ENCODE measurements around the gene CIDEB.

Gene CIDEB

GRCh38 chr14:24279301-24280186 lies 28.2 kb downstream of the CIDEB start:
- no peak for TF ChIP-seq TCF12 (IDR thresholded peaks at IDR 0.05; ENCODE audit: low read depth)
- TF ChIP-seq ZBTB7A (IDR thresholded peaks at IDR 0.05; ENCODE audit: low read depth) = no peak
- TF ChIP-seq TAF1 (IDR thresholded peaks at IDR 0.05; ENCODE audit: low read depth) = no peak
- 0 out of 2 replicates have a peak, but pooled peaks have one; percentile 10 for TF ChIP-seq NFIC (IDR thresholded peaks at IDR 0.05)
- TF ChIP-seq EGR1 (IDR thresholded peaks at IDR 0.05) = no peak

GRCh38 chr14:24278424-24278823 lies 29.4 kb downstream of the CIDEB start:
- TF ChIP-seq MAX (IDR thresholded peaks at IDR 0.05) (no peak), USF1 (IDR thresholded peaks at IDR 0.05) (no peak), ZBTB7A (IDR thresholded peaks at IDR 0.05; ENCODE audit: low read depth) (no peak)

- TF ChIP-seq ZBTB7A (IDR thresholded peaks at IDR 0.05; ENCODE audit: low read depth) (no peak), EGR1 (IDR thresholded peaks at IDR 0.05) (no peak), YY1 (IDR thresholded peaks at IDR 0.05; ENCODE audit: low read depth) (no peak), CREB1 (IDR thresholded peaks at IDR 0.05; ENCODE audit: low read depth) (no peak), TAF1 (IDR thresholded peaks at IDR 0.05; ENCODE audit: low read depth) (no peak), NFIC (IDR thresholded peaks at IDR 0.05) (no peak), CEBPB (IDR thresholded peaks at IDR 0.05) (no peak), RAD21 (IDR thresholded peaks at IDR 0.05; ENCODE audit: low read depth) (no peak), TCF12 (IDR thresholded peaks at IDR 0.05; ENCODE audit: low read depth) (no peak), USF1 (IDR thresholded peaks at IDR 0.05) (no peak), EP300 (IDR thresholded peaks at IDR 0.05; ENCODE audit: borderline replicate concordance) (no peak), FOXM1 (IDR thresholded peaks at IDR 0.05; ENCODE audit: borderline replicate concordance, low read depth) (no peak), MAX (IDR thresholded peaks at IDR 0.05) (no peak), REST (IDR thresholded peaks at IDR 0.05; ENCODE audit: low read depth) (no peak), TEAD4 (IDR thresholded peaks at IDR 0.05) (no peak)
These were observed 30.0 kb downstream of the CIDEB start for GRCh38 chr14:24277606-24278321.

GRCh38 chr14:24277071-24277470 lies 30.7 kb downstream of the CIDEB start:
- TF ChIP-seq EP300 (IDR thresholded peaks at IDR 0.05; ENCODE audit: borderline replicate concordance) (no peak), NFIC (IDR thresholded peaks at IDR 0.05) (no peak), TCF12 (IDR thresholded peaks at IDR 0.05; ENCODE audit: low read depth) (no peak), EGR1 (IDR thresholded peaks at IDR 0.05) (no peak), ZBTB7A (IDR thresholded peaks at IDR 0.05; ENCODE audit: low read depth) (no peak), TAF1 (IDR thresholded peaks at IDR 0.05; ENCODE audit: low read depth) (no peak), CREB1 (IDR thresholded peaks at IDR 0.05; ENCODE audit: low read depth) (no peak), YY1 (IDR thresholded peaks at IDR 0.05; ENCODE audit: low read depth) (no peak), FOXM1 (IDR thresholded peaks at IDR 0.05; ENCODE audit: borderline replicate concordance, low read depth) (no peak), TEAD4 (IDR thresholded peaks at IDR 0.05) (no peak), REST (IDR thresholded peaks at IDR 0.05; ENCODE audit: low read depth) (no peak), RAD21 (IDR thresholded peaks at IDR 0.05; ENCODE audit: low read depth) (no peak), USF1 (IDR thresholded peaks at IDR 0.05) (no peak), CEBPB (IDR thresholded peaks at IDR 0.05) (no peak), MAX (IDR thresholded peaks at IDR 0.05) (no peak)

- TF ChIP-seq EP300 (IDR thresholded peaks at IDR 0.05; ENCODE audit: borderline replicate concordance) (no peak), ZBTB7A (IDR thresholded peaks at IDR 0.05; ENCODE audit: low read depth) (no peak), CEBPB (IDR thresholded peaks at IDR 0.05) (no peak), MAX (IDR thresholded peaks at IDR 0.05) (no peak), NFIC (IDR thresholded peaks at IDR 0.05) (no peak), FOXM1 (IDR thresholded peaks at IDR 0.05; ENCODE audit: borderline replicate concordance, low read depth) (no peak), TAF1 (IDR thresholded peaks at IDR 0.05; ENCODE audit: low read depth) (no peak), USF1 (IDR thresholded peaks at IDR 0.05) (no peak), CREB1 (IDR thresholded peaks at IDR 0.05; ENCODE audit: low read depth) (no peak), REST (IDR thresholded peaks at IDR 0.05; ENCODE audit: low read depth) (no peak), TCF12 (IDR thresholded peaks at IDR 0.05; ENCODE audit: low read depth) (no peak), YY1 (IDR thresholded peaks at IDR 0.05; ENCODE audit: low read depth) (no peak), TEAD4 (IDR thresholded peaks at IDR 0.05) (no peak), EGR1 (IDR thresholded peaks at IDR 0.05) (no peak), RAD21 (IDR thresholded peaks at IDR 0.05; ENCODE audit: low read depth) (no peak)
These were observed 33.7 kb downstream of the CIDEB start for GRCh38 chr14:24274101-24274543.
